ENCODE measurements around the gene PDZD8.

DNA sequence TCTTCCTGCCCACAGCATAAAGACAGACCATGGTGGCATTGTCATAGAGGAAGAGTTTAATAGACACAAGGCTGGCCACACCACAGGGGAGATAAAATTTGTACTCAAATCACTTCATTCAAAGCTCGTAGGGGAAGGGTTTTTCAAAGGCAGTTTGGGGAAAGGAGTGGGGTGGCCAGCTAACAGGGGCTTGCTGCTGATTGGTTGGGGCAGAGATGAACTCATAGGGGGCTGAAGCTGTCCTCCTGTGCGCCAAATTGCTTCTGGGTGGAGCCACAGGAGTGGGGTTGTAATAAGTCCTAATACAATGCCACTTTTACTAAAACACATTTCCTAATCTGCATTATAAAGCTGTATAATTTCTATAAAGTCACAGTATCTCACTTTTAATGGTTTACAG lies 22.5 kb downstream of the PDZD8 start:
- no peak for TF ChIP-seq TAF1 (IDR thresholded peaks at IDR 0.05; ENCODE audit: borderline replicate concordance, low read depth, low read length)
- TF ChIP-seq POLR2AphosphoS5 (IDR thresholded peaks at IDR 0.05; ENCODE audit: low read depth, low read length), result no peak
- TF ChIP-seq POLR2A (IDR thresholded peaks at IDR 0.05; ENCODE audit: low read depth, low read length), result no peak
